ENCODE data around the gene CRX. TPM values are rescaled to one million over a fixed set of nuclear protein-coding genes. Genes with fewer than 3 reads are reported as not detected.

Gene CRX
- total and polyA plus RNA-seq, 2 of the 13 experiments (the other 11 are each of a cell fraction or from before 2014, with no cell fraction given) = not detected

GRCh38 chr19:47891923-47892666 is 70.4 kb downstream of the CRX start (continued):
- TF ChIP-seq ZNF704 (CRISPR knock-in tag; IDR thresholded peaks at IDR 0.05; ENCODE audit: borderline replicate concordance) = no peak
- TF ChIP-seq ZNF513 (CRISPR knock-in tag; conservative IDR thresholded peaks at IDR 0.05) = no peak
- peak; percentile 53; the same call in 1 of the 2 replicates for TF ChIP-seq SP4 (CRISPR knock-in tag; IDR thresholded peaks at IDR 0.05)
- no peak; the same call in 1 of the 2 replicates for TF ChIP-seq HOXA3 (CRISPR knock-in tag; IDR thresholded peaks at IDR 0.05)
- no peak for TF ChIP-seq ZNF660 (CRISPR knock-in tag; IDR thresholded peaks at IDR 0.05; ENCODE audit: borderline replicate concordance, low read depth)
- TF ChIP-seq MAFK (conservative IDR thresholded peaks at IDR 0.05 in 1 of 2, IDR thresholded peaks at IDR 0.05 in 1 of 2; ENCODE audit: low read length in 2 of 2) = peak; percentile 100
- no peak for TF ChIP-seq PREB (CRISPR knock-in tag; IDR thresholded peaks at IDR 0.05)
- TF ChIP-seq STAT6 (CRISPR knock-in tag; IDR thresholded peaks at IDR 0.05; ENCODE audit: borderline replicate concordance) = peak; percentile 18; the same call in 1 of the 2 replicates
- 0 out of 2 replicates have a peak, but pooled peaks have one; percentile 26 for TF ChIP-seq KLF12 (CRISPR knock-in tag; IDR thresholded peaks at IDR 0.05; ENCODE audit: borderline replicate concordance)
- peak; percentile 49 for TF ChIP-seq ZGPAT (CRISPR knock-in tag; IDR thresholded peaks at IDR 0.05)
- TF ChIP-seq SP2 (CRISPR knock-in tag; IDR thresholded peaks at IDR 0.05) = peak; percentile 91
- no peak for TF ChIP-seq ZNF597 (CRISPR knock-in tag; IDR thresholded peaks at IDR 0.05)
- peak; percentile 54; the same call in 1 of the 2 replicates for TF ChIP-seq ZNF710 (CRISPR knock-in tag; IDR thresholded peaks at IDR 0.05; ENCODE audit: borderline replicate concordance)
- TF ChIP-seq IKZF1 (IDR thresholded peaks at IDR 0.05) = no peak
- no peak for TF ChIP-seq SIN3A (IDR thresholded peaks at IDR 0.05; ENCODE audit: borderline replicate concordance, low read depth, low read length)
- peak; percentile 70; the same call in 1 of the 2 replicates for TF ChIP-seq ZSCAN29 (CRISPR knock-in tag; conservative IDR thresholded peaks at IDR 0.05)

All from HepG2 (cell line).